C4-2B (cell line): ENCODE results near the gene GRK3.

ENCODE experiments used
- ZFX ChIP-seq: fragments of 450-650 bp; IDR thresholded peaks from 2 replicates; pipeline ENCODE4 v1.6.1; 2017
- TF ChIP-seq, protein P1 (sequence below): fragments of 450-650 bp; conservative IDR thresholded peaks from 2 replicates; pipeline ENCODE4 v1.5.1; 2017; ENCODE audit warnings: mild to moderate bottlenecking

DNA sequence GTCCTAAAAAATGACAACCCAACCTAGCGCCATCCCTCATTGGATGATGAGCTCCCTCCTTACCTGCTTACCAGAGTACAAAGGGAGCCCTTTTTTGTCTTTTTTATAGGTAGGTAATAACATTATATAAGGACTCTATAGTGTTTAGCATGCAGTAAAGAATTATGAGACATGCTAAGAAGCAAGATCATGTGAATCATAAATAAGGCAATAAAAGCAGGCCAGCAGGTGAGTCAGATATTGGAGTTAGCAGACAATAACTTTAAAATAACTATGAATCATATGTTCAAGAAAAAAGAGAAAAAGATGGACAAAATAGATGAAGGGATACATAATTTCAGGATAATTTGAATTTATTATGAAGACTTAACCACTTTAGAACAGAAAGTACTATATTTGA, 81.5 kb downstream of the GRK3 start:
- TF ChIP-seq, protein P1, sequence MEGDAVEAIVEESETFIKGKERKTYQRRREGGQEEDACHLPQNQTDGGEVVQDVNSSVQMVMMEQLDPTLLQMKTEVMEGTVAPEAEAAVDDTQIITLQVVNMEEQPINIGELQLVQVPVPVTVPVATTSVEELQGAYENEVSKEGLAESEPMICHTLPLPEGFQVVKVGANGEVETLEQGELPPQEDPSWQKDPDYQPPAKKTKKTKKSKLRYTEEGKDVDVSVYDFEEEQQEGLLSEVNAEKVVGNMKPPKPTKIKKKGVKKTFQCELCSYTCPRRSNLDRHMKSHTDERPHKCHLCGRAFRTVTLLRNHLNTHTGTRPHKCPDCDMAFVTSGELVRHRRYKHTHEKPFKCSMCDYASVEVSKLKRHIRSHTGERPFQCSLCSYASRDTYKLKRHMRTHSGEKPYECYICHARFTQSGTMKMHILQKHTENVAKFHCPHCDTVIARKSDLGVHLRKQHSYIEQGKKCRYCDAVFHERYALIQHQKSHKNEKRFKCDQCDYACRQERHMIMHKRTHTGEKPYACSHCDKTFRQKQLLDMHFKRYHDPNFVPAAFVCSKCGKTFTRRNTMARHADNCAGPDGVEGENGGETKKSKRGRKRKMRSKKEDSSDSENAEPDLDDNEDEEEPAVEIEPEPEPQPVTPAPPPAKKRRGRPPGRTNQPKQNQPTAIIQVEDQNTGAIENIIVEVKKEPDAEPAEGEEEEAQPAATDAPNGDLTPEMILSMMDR, result no peak
- no peak for TF ChIP-seq ZFX
